K562 (cell line): Measurements from ENCODE around the gene CEBPB. TPM values are rescaled to one million over a fixed set of nuclear protein-coding genes. Genes with fewer than 3 reads are reported as not detected.
A peak's percentile ranks its signal among the peaks of the same experiment; 100 is the strongest.

Experiments used
- C11orf30 ChIP-seq: fragments of 450-650 bp; IDR thresholded peaks from 2 replicates; pipeline ENCODE4 v1.6.1; 2016; ENCODE audit warnings: low read depth, mild to moderate bottlenecking
- CCNT2 ChIP-seq: IDR thresholded peaks from 2 replicates; pipeline ENCODE4 v1.6.1; 2011; ENCODE audit warnings: borderline replicate concordance, low read depth, mild to moderate bottlenecking, moderate library complexity, mixed read lengths, low read length; ENCODE audit not compliant: insufficient read length; ENCODE audit errors: extremely low read depth
- CEBPB ChIP-seq: fragments of 450-650 bp; IDR thresholded peaks from 2 replicates; pipeline ENCODE4 v1.6.1; 2016; ENCODE audit warnings: missing genetic modification characterization, missing compliant biosample characterization
- COPS2 ChIP-seq: fragments of 450-650 bp; conservative IDR thresholded peaks from 2 replicates; pipeline ENCODE4 v1.6.1; 2016; ENCODE audit warnings: mild to moderate bottlenecking, moderate library complexity
- CREBBP ChIP-seq: IDR thresholded peaks from one replicate; pipeline ENCODE4 v1.6.1; 2012; ENCODE audit warnings: low read depth, mild to moderate bottlenecking, control low read depth, inconsistent platforms, low read length
- FOXA1 ChIP-seq: fragments of 450-650 bp; IDR thresholded peaks from 2 replicates; pipeline ENCODE4 v1.6.1; 2016; ENCODE audit warnings: mild to moderate bottlenecking, borderline replicate concordance
- FUS ChIP-seq: fragments of 200-400 bp; formaldehyde crosslinking; optimal IDR thresholded peaks from 2 replicates; pipeline ENCODE3; 2017; ENCODE audit warnings: low read depth, low read length
- GTF2E2 ChIP-seq: fragments of 200-800 bp; sonication (Bioruptor generic); IDR thresholded peaks from 2 replicates; pipeline ENCODE4 v1.6.1; 2016; ENCODE audit warnings: missing genetic modification characterization, missing compliant biosample characterization
- HDAC2 ChIP-seq: fragments of 450-650 bp; IDR thresholded peaks from 2 replicates; pipeline ENCODE4 v1.6.1; 2016; ENCODE audit warnings: mild to moderate bottlenecking
- MEF2A ChIP-seq: IDR thresholded peaks from 2 replicates; pipeline ENCODE4 v1.6.1; 2011; ENCODE audit warnings: low read depth, mild to moderate bottlenecking, low read length, moderate library complexity; ENCODE audit not compliant: control insufficient read depth
- MIER1 ChIP-seq: fragments of 450-650 bp; IDR thresholded peaks from 2 replicates; pipeline ENCODE4 v1.6.1; 2016; ENCODE audit warnings: antibody characterized with exemption, mild to moderate bottlenecking, low read depth
- PCBP1 ChIP-seq: fragments of 200-400 bp; formaldehyde crosslinking; IDR thresholded peaks from 2 replicates; pipeline ENCODE4 v1.6.1; 2018; ENCODE audit warnings: mild to moderate bottlenecking, low read depth, low read length; ENCODE audit not compliant: poor library complexity, severe bottlenecking
- RBM22 ChIP-seq: fragments of 200-400 bp; formaldehyde crosslinking; IDR thresholded peaks from 2 replicates; pipeline ENCODE4 v1.6.1; 2018; ENCODE audit warnings: low read length, low read depth; ENCODE audit not compliant: poor library complexity, severe bottlenecking
- SRF ChIP-seq, 2 experiments: fragments of 250-450, 450-650 bp in 1 of 2; sonication (Bioruptor Pico) in 1 of 2; sonication (generic) in 1 of 2; formaldehyde crosslinking; IDR thresholded peaks; 2 replicates each; pipeline versions ENCODE4 v1.5.0 to v1.5.1; 2020 to 2022; ENCODE audit warnings: mild to moderate bottlenecking in 1 of 2, missing genetic modification reagents in 1 of 2
- TAF1 ChIP-seq: IDR thresholded peaks from 2 replicates; pipeline ENCODE4 v1.6.1; 2011; ENCODE audit warnings: mild to moderate bottlenecking, low read length, moderate library complexity; ENCODE audit not compliant: insufficient read depth, control insufficient read depth, severe bottlenecking; ENCODE audit errors: extremely low read depth
- TFAM ChIP-seq: fragments of 250-450 bp; sonication (Bioruptor Pico); conservative IDR thresholded peaks from 2 replicates; pipeline ENCODE4 v1.5.0; 2021; ENCODE audit warnings: mild to moderate bottlenecking, moderate library complexity
- ZBED1 ChIP-seq: IDR thresholded peaks from 2 replicates; pipeline ENCODE4 v1.6.1; 2014
- ZNF282 ChIP-seq: sonication (generic); formaldehyde crosslinking; IDR thresholded peaks from 2 replicates; pipeline ENCODE4 v1.8.1; 2023; ENCODE audit warnings: missing genetic modification reagents
- ZNF717 ChIP-seq: fragments of 250-450 bp; sonication (Bioruptor Pico); IDR thresholded peaks from 2 replicates; pipeline ENCODE4 v1.5.0; 2021
- polyA plus RNA-seq, 8 experiments: library from polyadenylated mRNA; depleted of rRNA in 4 of 8; stranded (reverse) in 5 of 8; unstranded in 3 of 8; fragments of >200 nt; fragmentation: Nextera tagmentation in 2 of 8; fragmentation: Illumina TruSeq in 1 of 8; extraction: Ambion mirVana in 2 of 8; extraction: Trizol in 1 of 8; gene quantifications; 2 replicates each; pipeline versions ENCODE4 v1.2.1 to v1.2.3, GENCODE V29; 2011 to 2014; ENCODE audit warnings: inconsistent platforms in 1 of 8, missing spikeins in 1 of 8
- total RNA-seq, 7 experiments: library from RNA; depleted of rRNA in 6 of 7; stranded (reverse); fragments of >200 nt in 6 of 7; fragmentation: Illumina TruSeq in 2 of 7; extraction: Trizol in 2 of 7; gene quantifications; 2 replicates each; pipeline versions ENCODE4 v1.2.1 to v1.2.3, GENCODE V29; 2011 to 2021; ENCODE audit warnings: low replicate concordance in 1 of 7
- TF ChIP-seq, protein P1 (sequence below): fragments of 450-650 bp; formaldehyde crosslinking; IDR thresholded peaks from 2 replicates; pipeline ENCODE4 v1.4.0; 2020; ENCODE audit warnings: mild to moderate bottlenecking, moderate library complexity
- TF ChIP-seq, protein P2 (sequence below): sonication (generic); formaldehyde crosslinking; IDR thresholded peaks from 2 replicates; pipeline ENCODE4 v1.8.0; 2022; ENCODE audit warnings: mild to moderate bottlenecking, missing genetic modification reagents
- TF ChIP-seq, protein P3 (sequence below): fragments of 450-650 bp; IDR thresholded peaks from 2 replicates; pipeline ENCODE4 v1.6.1; 2016; ENCODE audit warnings: antibody characterized with exemption
- TF ChIP-seq, protein P4 (sequence below): fragments of 450-650 bp; IDR thresholded peaks from 2 replicates; pipeline ENCODE4 v1.6.1; 2017; ENCODE audit warnings: mild to moderate bottlenecking, moderate library complexity

The CEBPB gene
- total and polyA plus RNA-seq, 9 of the 15 experiments (the other 6 are each of a cell fraction or from before 2014, with no cell fraction given) = 1.2 to 72.6 (median 7.8) TPM

DNA sequence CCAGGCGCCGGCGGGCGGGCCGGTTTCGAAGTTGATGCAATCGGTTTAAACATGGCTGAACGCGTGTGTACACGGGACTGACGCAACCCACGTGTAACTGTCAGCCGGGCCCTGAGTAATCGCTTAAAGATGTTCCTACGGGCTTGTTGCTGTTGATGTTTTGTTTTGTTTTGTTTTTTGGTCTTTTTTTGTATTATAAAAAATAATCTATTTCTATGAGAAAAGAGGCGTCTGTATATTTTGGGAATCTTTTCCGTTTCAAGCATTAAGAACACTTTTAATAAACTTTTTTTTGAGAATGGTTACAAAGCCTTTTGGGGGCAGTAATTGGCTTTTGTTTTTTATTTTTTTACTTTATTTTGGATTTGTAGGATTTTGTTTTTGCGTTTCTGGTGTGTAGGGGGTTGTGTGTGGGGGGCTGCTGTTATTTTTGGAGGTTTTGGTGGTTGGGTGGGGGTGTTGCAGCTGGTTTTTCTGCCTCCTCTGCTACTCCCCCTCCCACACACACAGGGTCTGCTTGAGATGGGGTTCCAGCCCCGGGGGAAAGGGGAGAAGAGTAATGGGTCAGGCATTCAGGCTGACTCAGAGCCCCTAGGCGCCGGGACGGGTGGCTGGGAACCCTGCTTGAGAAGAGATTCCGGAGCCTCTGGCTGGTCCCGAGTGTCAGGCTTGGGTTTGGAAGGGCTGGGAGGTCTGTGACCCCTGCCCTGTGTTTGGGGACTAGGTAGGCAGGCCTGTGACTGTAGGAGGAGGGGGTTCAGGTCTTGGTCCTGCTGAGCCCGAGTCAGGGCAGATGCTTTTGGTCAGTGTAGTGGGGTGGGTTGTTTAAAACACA, 2.0 kb downstream of the CEBPB start (continued):
- TF ChIP-seq GTF2E2 (tag) (peak; percentile 18; the same call in 1 of the 2 replicates), C11orf30 (no peak), MIER1 (no peak), ZBED1 (no peak), MEF2A (no peak; the same call in 1 of the 2 replicates), TFAM (no peak), CCNT2 (no peak), HDAC2 (peak; percentile 53; the same call in 1 of the 2 replicates), CREBBP (no peak), RBM22 (peak; percentile 90), ZNF717 (CRISPR knock-in tag) (no peak), PCBP1 (no peak), FUS (no peak), CEBPB (tag) (no peak), ZNF282 (CRISPR knock-in tag) (no peak), TAF1 (peak; percentile 66), COPS2 (no peak), SRF (CRISPR knock-in tag; IDR thresholded peaks at IDR 0.05) (no peak), FOXA1 (0 out of 2 replicates have a peak, but pooled peaks have one; percentile 28)
- TF ChIP-seq, protein P1, sequence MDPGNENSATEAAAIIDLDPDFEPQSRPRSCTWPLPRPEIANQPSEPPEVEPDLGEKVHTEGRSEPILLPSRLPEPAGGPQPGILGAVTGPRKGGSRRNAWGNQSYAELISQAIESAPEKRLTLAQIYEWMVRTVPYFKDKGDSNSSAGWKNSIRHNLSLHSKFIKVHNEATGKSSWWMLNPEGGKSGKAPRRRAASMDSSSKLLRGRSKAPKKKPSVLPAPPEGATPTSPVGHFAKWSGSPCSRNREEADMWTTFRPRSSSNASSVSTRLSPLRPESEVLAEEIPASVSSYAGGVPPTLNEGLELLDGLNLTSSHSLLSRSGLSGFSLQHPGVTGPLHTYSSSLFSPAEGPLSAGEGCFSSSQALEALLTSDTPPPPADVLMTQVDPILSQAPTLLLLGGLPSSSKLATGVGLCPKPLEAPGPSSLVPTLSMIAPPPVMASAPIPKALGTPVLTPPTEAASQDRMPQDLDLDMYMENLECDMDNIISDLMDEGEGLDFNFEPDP (CRISPR knock-in tag) = no peak
- TF ChIP-seq, protein P2, sequence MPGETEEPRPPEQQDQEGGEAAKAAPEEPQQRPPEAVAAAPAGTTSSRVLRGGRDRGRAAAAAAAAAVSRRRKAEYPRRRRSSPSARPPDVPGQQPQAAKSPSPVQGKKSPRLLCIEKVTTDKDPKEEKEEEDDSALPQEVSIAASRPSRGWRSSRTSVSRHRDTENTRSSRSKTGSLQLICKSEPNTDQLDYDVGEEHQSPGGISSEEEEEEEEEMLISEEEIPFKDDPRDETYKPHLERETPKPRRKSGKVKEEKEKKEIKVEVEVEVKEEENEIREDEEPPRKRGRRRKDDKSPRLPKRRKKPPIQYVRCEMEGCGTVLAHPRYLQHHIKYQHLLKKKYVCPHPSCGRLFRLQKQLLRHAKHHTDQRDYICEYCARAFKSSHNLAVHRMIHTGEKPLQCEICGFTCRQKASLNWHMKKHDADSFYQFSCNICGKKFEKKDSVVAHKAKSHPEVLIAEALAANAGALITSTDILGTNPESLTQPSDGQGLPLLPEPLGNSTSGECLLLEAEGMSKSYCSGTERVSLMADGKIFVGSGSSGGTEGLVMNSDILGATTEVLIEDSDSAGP (CRISPR knock-in tag) = no peak
- TF ChIP-seq, protein P3, sequence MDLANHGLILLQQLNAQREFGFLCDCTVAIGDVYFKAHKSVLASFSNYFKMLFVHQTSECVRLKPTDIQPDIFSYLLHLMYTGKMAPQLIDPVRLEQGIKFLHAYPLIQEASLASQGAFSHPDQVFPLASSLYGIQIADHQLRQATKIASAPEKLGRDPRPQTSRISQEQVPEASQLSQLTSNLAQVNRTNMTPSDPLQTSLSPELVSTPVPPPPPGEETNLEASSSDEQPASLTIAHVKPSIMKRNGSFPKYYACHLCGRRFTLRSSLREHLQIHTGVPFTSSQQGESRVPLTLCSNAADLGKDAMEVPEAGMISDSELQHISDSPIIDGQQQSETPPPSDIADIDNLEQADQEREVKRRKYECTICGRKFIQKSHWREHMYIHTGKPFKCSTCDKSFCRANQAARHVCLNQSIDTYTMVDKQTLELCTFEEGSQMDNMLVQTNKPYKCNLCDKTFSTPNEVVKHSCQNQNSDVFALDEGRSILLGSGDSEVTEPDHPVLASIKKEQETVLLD = no peak
- TF ChIP-seq, protein P4, sequence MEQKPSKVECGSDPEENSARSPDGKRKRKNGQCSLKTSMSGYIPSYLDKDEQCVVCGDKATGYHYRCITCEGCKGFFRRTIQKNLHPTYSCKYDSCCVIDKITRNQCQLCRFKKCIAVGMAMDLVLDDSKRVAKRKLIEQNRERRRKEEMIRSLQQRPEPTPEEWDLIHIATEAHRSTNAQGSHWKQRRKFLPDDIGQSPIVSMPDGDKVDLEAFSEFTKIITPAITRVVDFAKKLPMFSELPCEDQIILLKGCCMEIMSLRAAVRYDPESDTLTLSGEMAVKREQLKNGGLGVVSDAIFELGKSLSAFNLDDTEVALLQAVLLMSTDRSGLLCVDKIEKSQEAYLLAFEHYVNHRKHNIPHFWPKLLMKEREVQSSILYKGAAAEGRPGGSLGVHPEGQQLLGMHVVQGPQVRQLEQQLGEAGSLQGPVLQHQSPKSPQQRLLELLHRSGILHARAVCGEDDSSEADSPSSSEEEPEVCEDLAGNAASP = no peak
